Astrocyte (in vitro differentiated cells and primary cell): ENCODE measurements around the gene SND1.

Experiments
- EZH2 ChIP-seq: IDR thresholded peaks from 2 replicates; pipeline ENCODE4 v1.6.1; 2012; ENCODE audit warnings: mild to moderate bottlenecking, low read length, inconsistent platforms; ENCODE audit not compliant: insufficient read depth
- TF ChIP-seq, protein P1 (sequence below): IDR thresholded peaks from 2 replicates; pipeline ENCODE4 v1.5.1; 2011; ENCODE audit warnings: low read depth, mild to moderate bottlenecking, inconsistent platforms, low read length, moderate library complexity; ENCODE audit not compliant: insufficient read depth

DNA sequence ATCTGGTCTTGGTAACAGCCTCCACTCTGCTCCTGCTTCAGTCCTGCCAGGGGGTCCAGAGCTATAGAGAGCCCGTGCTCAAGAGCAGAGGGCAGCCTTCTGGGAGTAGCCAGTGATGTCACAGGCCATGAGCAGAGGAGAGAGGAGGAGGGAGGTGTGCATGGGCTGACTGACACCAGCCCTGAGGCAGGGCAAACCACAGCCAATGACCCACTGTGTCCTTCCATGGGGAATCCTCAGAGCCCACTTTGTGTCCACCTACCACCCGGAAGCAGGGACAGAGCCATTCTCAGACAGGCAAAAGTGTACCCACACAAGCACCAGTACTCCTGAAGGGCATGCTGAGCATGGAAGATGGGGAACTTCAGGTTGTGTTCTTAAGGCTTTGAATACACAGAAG, 34.0 kb upstream of the SND1 start, which contains the start of gene PAX4:
- TF ChIP-seq, protein P1, sequence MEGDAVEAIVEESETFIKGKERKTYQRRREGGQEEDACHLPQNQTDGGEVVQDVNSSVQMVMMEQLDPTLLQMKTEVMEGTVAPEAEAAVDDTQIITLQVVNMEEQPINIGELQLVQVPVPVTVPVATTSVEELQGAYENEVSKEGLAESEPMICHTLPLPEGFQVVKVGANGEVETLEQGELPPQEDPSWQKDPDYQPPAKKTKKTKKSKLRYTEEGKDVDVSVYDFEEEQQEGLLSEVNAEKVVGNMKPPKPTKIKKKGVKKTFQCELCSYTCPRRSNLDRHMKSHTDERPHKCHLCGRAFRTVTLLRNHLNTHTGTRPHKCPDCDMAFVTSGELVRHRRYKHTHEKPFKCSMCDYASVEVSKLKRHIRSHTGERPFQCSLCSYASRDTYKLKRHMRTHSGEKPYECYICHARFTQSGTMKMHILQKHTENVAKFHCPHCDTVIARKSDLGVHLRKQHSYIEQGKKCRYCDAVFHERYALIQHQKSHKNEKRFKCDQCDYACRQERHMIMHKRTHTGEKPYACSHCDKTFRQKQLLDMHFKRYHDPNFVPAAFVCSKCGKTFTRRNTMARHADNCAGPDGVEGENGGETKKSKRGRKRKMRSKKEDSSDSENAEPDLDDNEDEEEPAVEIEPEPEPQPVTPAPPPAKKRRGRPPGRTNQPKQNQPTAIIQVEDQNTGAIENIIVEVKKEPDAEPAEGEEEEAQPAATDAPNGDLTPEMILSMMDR, result no peak
- no peak for TF ChIP-seq EZH2
